Measurements from ENCODE around the gene SLC35C1.

The SLC35C1 gene

DNA sequence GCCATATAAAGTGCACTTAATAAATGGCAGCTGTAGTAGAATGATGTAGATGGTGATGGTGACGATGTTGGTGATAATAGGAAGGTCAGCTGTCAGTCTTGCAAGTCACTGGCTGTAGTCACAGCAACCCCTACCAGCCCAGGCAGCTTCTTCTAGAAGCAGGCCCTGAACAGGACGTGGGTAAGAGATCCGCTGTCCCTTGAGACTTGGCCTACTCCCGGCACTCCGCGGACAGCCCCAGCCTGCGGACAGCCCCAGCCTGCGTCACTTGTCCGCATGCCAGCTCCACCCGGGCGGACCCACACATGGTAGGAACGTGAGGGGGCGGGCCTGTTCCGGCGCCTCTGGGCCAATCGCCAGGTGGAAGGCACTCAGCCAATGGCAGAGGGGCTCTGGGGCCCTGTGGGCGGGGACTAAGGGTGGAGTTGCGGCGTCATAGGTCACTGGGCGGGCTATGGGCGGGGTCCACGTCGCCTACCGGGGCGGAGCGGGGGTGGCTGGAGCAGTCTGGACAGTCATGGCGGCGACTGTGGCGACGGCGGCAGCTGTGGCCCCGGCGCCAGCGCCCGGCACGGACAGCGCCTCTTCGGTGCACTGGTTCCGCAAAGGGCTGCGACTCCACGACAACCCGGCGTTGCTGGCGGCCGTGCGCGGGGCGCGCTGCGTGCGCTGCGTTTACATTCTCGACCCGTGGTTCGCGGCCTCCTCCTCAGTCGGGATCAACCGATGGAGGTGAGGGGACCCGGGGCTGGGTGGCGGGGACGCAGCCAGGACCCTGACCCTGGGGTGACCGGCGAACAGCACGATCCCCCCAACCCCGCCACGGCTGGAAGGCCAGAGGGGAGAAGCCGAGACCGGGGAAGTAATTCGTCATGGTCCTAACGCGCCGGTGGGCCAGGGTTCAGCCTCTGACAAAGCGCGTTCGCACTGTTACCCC is 42.3 kb downstream of the SLC35C1 start, which contains the start of gene CRY2:
TSS of gene CRY2 (plus strand) at position 502 of the 937 bp plus-strand sequence. CDS start at position 518, 16 bp downstream.
- DNase-seq (ENCODE audit: low read depth): peak; percentile 93

DNA sequence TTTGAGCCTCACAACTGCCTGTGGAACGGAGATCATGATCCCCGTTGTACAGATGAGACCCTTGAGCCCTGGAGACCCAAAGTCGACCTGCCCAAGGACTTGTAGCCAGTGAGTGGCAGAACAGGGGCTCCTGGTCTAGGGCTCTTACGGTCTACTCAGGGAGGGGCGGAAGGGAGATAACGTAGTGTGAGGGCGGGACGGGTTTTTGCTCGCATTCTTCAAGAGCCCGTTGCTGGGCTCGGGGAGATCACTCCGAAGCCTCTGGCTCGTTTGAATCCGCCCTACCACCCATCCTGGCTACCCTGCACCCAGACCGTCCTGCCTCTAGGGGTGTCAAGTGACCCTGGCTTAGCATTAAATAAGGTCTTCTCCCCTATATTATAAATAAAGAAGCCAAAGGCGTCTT is 43.0 kb downstream of the SLC35C1 start:
- no peak for DNase-seq (ENCODE audit: low read depth)

DNA sequence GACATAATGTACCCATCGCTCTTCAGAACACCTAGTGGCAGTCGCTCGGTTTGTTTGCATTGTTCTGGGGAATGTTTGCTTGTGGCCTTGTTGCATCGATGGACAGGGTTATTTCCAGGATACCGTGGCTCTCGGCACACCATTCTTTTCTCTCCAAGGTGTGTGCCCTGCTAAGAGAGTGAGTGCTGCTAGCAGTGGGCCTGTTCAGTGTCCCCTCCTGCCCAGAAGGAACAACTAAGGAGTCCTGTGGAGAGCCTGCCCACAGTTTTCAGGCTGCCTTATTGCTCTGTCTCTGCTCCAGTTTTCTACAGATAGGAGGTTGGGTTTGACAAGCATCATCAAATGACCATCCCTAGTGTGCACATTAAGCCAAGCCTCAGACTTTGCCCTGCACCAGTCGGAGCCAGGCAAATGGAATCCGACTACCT is 43.7 kb downstream of the SLC35C1 start:
- DNase-seq (ENCODE audit: low read depth): no peak

DNA sequence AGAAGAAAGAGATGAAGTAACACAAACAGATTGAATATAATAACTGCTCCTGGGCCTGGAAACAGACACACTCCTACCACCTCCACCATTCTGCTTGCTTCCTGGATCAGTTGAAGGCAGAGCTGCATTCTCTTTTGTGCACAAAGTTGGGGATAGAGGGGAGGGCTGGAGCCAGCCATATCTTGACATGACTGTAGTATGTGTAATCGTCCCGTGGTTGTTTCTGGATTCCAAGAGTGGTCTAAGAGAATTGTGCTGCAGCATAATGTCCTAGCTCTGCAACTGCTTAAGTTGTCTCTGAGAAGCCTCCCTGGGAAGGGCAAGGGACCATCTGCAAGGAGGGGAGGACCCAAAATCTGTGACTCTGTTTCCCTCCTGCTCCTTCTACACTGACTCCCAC is 45.5 kb downstream of the SLC35C1 start:
- DNase-seq (ENCODE audit: low read depth): no peak

DNA sequence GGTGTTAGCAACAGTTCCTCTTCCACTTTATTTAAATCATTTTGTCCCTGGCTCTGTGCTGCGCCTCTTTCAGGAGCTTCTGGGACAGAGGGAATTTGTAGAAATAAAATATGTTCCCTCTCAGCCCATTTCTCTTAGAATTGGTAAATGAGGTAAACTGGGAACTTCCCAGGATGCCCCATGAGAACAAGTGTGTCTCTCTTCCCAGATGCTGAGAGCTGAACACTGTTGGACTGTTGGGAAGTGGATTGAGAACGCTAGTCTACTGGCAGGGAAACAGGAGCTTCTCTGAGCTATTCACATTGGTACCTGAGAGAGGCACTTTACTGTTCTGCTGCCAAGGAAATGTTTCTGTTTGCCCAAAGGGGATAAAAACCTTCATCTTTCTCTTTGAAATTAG is 46.3 kb downstream of the SLC35C1 start:
- no peak for DNase-seq (ENCODE audit: low read depth)

DNA sequence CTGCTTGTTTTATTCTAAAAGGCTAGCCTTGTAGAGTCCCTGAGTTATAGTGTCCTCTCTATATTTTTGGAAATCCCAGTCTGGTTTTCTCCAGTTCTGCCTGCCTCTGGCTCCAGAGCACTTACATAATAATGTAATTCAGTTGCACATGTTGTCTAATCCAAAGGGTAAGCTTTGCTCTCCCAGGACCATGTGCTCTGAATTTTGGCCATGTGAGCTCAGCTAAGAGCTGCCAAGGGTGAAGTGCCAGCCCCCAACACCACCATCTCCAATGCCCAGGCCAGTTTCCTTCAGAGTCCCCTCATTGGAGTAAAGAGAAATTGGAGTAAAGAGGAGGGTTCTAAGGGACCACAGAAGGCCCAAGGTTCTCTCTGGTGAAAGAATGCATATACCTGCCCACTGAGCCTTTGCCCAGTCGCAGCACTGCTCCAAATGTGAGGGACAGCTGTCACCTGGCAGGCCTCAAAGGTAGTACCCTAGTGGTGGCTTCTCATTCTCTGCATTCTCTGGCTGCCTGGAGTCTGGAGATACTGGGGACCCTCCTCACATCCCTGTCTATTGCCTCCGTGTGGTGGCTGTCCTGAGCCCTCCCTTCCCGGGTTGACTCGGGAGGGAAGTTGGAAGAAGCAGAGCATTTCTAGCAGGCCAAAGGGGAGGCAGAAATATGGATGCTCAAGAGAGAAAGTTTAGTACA is 47.2 kb downstream of the SLC35C1 start:
- no peak for DNase-seq (ENCODE audit: low read depth)

DNA sequence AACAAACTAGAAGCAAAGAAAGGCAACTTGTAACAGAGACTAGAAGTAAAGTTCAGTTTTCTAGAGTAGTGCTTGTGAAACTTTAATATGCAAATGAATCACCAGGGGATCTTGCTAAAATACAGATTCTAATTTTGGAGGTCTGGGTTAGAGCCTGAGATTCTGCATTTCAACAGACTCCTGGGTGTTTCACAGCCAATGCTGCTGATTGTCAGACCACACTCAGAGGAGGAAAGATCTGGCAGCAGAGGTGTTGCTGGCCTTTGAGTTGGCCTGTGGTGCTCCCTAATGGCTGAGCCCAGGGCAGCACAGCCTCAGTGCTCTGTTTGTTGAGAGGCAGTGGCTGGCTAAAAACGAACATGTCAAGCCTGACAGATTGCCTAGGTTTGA is 47.8 kb downstream of the SLC35C1 start:
- no peak for DNase-seq (ENCODE audit: low read depth)

DNA sequence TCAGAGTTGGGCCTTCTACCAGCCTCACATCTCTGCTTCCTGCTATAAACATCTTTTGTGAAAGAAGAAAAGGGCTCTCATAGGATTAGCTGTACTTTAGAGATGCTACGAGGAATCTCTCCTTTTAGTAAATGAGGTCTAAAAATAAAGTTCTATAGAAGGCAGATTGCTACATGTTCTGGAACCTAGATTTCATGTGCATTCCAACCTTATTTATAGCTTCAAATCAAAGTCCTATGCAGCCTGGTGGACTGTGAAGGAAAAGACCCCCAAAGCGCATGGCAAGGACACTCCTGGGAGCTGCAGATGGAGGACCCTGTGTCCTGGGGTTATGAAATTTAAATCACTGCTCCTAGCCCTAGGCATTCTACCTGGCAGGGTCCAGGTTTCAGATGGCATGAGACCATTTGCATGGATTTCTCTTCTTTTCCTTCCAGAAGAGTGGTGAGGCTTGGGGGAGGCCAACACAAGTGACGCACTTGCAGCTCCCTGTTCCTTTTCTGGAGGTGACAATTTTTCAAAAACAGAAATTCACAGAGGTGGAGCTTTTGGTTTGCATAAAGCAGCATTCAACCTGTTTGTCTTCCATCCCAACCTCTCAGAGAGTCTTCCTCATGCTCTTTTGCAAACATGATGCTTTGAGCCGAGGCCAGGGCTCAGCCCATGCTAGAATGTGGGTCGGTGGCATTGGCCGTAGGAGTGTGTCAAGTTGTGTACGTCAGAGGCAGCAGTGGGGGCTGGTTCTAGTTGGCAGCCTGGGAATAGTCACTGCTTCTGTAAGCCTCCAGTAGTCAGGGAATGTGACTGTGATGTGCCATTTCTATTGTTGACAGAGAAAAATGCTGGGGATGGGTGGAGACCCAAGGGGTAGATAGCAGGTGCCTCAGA is 48.6 kb downstream of the SLC35C1 start:
- no peak for DNase-seq (ENCODE audit: low read depth)

DNA sequence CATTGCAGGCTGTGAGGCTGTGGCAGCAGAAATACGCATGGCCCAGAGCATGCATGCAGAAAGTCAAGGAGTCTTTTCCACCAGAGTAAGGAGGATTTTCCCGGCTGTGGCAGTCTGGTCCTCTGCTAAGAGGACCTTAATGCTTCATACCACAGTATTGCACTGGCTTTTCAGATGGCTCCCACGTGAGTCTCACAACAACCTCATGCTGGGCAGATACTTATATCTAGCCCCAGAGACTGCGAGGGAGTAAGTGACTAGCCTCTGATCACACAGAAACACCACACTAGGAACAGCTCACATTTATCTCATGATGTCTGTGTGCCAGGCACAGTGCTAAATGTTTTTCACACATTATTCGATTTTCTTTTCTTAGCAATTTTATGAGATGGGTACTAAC is 50.4 kb downstream of the SLC35C1 start:
- no peak for DNase-seq (ENCODE audit: low read depth)

DNA sequence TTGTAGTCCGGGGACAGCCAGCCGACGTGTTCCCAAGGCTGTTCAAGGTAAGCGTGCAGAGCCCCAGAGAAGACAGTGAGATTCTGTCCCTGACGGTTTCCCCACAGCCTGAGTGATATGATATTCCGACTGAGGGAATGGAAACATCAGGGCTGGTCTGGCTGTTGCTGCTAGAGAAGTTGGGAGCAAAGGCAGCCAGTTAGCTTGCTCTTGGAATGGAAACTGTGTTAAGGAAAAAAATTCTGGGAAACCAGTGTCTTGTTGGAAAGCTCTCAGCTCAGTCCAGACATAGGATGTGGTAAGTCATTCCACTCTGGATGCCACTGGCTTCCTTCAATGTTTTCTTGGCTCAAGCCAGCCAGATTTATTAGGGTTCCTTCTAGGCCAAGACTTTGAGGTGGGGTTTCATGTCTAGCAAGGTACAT is 51.1 kb downstream of the SLC35C1 start:
- no peak for DNase-seq (ENCODE audit: low read depth)

DNA sequence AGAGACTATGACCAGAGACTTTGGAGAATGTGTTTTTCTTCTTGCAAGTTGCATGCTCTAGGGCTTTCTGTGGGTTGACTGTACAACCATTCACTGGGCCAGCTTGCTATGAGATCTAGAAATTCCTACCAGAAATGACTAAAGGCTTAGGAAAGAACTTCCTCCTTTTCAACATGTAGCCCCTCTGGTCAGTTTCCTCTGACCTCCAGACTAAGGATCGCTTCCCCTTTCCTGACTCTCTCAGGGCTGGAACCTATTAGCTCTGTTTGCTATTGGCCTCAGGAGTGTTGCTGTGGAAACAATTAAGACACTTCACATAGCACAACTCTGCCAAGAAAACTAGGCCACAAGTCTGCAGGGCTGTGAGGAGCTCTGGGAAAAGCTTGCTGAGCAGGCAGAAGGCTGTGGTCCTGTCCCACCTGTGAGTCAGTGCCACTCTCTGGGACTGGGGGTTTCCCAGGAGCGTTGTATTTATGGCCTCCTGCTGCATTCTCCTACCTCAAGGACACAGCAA is 53.1 kb downstream of the SLC35C1 start:
- no peak for DNase-seq (ENCODE audit: low read depth)

DNA sequence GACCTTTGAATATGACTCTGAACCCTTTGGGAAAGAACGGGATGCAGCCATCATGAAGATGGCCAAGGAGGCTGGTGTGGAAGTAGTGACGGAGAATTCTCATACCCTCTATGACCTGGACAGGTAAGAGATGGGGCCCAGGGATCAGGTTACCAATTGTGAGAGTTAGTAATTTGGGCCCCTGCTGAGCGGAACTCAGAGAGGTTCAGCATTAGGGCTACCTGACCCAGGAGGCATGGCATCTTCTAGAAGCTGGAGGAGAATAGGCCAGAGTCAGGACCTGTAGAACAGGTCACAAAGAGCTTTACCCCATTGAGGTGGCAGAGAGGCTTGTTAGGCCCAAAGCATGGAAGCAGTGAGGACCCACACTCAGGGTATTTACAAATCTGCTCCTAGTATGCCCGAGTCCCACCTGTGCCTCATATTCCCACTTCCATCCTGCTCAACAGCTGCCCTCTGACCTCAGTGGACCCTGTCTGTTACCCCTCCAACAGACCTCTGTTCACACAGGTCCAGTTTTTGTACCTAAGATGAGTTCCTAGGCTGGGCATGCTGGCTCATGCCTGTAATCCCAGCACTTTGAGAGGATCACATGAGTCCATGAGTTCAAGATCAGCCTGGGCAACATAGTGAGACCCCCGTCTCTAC is 53.9 kb downstream of the SLC35C1 start:
- DNase-seq (ENCODE audit: low read depth): no peak

DNA sequence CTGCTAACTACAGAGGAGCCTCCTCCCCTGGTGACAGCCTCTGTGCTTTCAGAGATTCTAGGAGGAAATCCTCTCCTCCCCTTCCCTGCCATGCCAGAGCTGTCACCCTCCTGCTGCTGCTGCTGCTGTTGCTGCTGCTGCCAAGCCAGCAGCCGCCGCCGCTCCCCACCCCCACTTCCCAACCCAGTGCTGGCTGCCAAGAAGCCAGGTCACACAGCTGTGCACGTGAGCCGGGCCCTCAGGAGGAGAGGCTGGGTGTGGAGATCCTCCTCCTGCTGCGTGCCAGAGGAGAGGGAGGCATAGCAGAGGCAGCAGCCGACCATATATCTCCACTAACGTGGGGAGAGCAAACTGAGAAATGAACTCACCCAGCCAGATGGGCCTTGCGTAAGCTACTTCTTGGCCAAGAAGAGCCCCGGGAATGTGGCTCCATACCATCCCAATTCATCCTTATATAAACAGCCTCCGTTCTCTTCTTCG is 54.8 kb downstream of the SLC35C1 start:
- DNase-seq (ENCODE audit: low read depth): no peak

DNA sequence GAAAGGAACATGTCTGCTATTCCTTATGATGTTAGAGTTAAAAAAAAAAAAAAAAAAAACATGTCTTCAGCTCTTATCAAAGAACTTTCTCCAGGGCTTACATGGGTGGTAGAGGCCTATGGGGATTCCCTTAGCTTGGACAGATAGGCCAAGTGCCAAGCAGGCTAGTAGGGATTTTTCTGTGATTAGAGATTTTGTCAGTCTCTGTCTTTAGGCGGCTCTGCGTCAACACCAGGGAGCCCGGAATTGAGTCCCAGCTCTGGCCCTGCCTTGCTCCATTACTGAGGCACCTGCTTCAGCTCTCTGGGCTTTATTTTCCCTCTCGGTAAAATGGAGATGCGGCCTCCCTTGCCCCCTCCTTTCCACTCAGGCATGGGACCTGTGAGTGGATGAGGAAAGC is 55.4 kb downstream of the SLC35C1 start:
- DNase-seq (ENCODE audit: low read depth): no peak

DNA sequence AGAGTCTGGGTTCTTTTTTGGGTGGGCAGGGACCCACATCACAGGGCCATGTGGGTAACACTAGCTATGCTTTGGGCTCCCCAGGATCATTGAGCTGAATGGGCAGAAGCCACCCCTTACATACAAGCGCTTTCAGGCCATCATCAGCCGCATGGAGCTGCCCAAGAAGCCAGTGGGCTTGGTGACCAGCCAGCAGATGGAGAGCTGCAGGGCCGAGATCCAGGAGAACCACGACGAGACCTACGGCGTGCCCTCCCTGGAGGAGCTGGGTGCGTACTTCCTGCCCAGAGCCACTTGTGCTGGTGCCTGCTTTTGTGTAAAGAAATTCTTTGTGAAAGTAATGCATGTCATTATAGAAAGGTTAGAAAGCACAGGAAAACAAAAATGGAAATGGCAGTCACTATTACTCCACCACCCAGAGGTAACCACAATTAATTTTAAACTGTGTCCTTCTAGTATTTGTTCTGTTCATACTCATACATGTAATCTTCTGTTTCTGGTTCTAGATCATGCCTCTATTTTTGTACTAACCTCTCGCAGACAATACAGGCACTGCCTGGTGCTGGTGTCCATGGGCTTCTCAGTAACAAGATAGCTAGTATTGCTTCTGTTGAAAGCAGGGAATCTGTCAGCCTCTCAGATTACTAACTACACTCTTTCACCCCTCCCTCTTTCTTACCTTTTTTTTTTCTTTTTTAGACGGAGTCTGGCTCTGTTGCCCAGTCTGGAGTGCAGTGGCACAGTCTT is 56.0 kb downstream of the SLC35C1 start:
- no peak for DNase-seq (ENCODE audit: low read depth)

Data from CMK (cell line).